Gastrocnemius medialis (tissue), 4 donors: ENCODE results near the gene WHRN. TPM values are rescaled to one million over a fixed set of nuclear protein-coding genes. Genes with fewer than 3 reads are reported as not detected.

Source experiments
- ATAC-seq, 2 donors: fragments of 150-250 bp; one replicate each; pipeline ENCODE4 v1.9.1; 2016
- DNase-seq, 2 donors: peaks; one replicate each; pipeline ENCODE4 v3.0.0-alpha.2; 2019
- H3K27ac ChIP-seq, 4 donors: fragments of 200-600 bp; sonication (generic); 1 replicate in 1 of 4; 2 replicates in 3 of 4; pipeline ENCODE4 v1.5.1; 2016 to 2018; ENCODE audit warnings: mild to moderate bottlenecking in 2 of 4, moderate library complexity in 1 of 4
- H3K27me3 ChIP-seq, 3 donors: fragments of 200-600 bp; sonication (generic) in 2 of 3; 1 replicate in 1 of 3; 2 replicates in 2 of 3; pipeline versions ENCODE4 v1.5.1 to v1.6.0; 2016 to 2019; ENCODE audit warnings: mild to moderate bottlenecking in 1 of 3, moderate library complexity in 1 of 3
- H3K36me3 ChIP-seq, 2 donors: fragments of 200-600 bp; sonication (generic) in 1 of 2; one replicate each; pipeline ENCODE4 v1.5.1; 2017 to 2018
- H3K4me1 ChIP-seq, 2 donors: fragments of 200-600 bp; sonication (generic) in 1 of 2; one replicate each; pipeline ENCODE4 v1.5.1; 2016 to 2017; ENCODE audit warnings: mild to moderate bottlenecking in 2 of 2
- H3K4me3 ChIP-seq, 4 donors: fragments of 200-600 bp; sonication (generic) in 3 of 4; 1 replicate in 1 of 4; 2 replicates in 3 of 4; pipeline ENCODE4 v1.5.1; 2016 to 2019; ENCODE audit warnings: mild to moderate bottlenecking in 2 of 4
- H3K9me3 ChIP-seq, 3 donors: fragments of 200-600 bp; sonication (generic) in 2 of 3; 1 replicate in 1 of 3; 2 replicates in 2 of 3; pipeline ENCODE4 v1.5.1; 2016 to 2019
- CTCF ChIP-seq, 5 experiments: fragments of 450-650 bp in 3 of 5; fragments of 200-600 bp in 2 of 5; sonication (generic) in 2 of 5; IDR thresholded peaks in 4 of 5; conservative IDR thresholded peaks in 1 of 5; 1 replicate in 4 of 5; 2 replicates in 1 of 5; pipeline ENCODE4 v1.5.1; 2016 to 2019; ENCODE audit warnings: antibody characterized with exemption in 5 of 5, mild to moderate bottlenecking in 3 of 5, moderate library complexity in 3 of 5
- POLR2A ChIP-seq, 2 donors: fragments of 450-650 bp; IDR thresholded peaks; one replicate each; pipeline ENCODE4 v1.6.1; 2017; ENCODE audit warnings: antibody characterized with exemption in 2 of 2, mild to moderate bottlenecking in 2 of 2, moderate library complexity in 2 of 2
- in situ Hi-C, 4 donors: fragments of 200-750 bp; cut with MboI; loops; one replicate each; pipeline versions ENCODE4 v1.15.0 to v1.8.0; 2017; ENCODE audit warnings: low sequenced_read_pairs in 4 of 4
- intact Hi-C: fragments of 100-400 bp; cut with DNase I; formaldehyde crosslinking; loops from one replicate; pipeline ENCODE4 v1.15.1; 2023; ENCODE audit warnings: low total_unique reads
- total RNA-seq, 4 donors: library from RNA; depleted of rRNA; stranded (reverse); fragments of >200 nt; gene quantifications; one replicate each; pipeline versions ENCODE4 v1.1.0 to v1.2.3, GENCODE V29; 2016

Gene WHRN
- total RNA-seq, 4 donors from 2014 or later, result 0.16 to 0.18 TPM; not detected in 2

- ATAC-seq (peak in 1 of 2 donors; percentile 71), DNase-seq (peak in 1 of 2 donors; percentile 21)
- intact Hi-C loops (loop anchor here (1.0 to 10.0 kb wide), 2 partner anchors 83 to 166 kb away; no protein-coding TSS in a partner anchor), in situ Hi-C loops (loop anchor here (10.0 to 25.0 kb wide), 2 partner anchors 150 to 167 kb away; partner anchors contain the start of gene TEX53 (in 3 of the 4))
- Histone ChIP-seq H3K27ac (no peak overlapping the region), H3K9me3 (no peaks in the 10 kb centered on the region), H3K27me3 (no peaks in the 10 kb centered on the region), H3K4me3 (no peak overlapping the region), H3K4me1 (no peaks in the 10 kb centered on the region), H3K36me3 (no peaks in the 10 kb centered on the region)
- TF ChIP-seq POLR2A (IDR thresholded peaks at IDR 0.05), result no peak
- TF ChIP-seq CTCF (IDR thresholded peaks at IDR 0.05 in 4 of 5, conservative IDR thresholded peaks at IDR 0.05 in 1 of 5), result peak; percentile 54 to 75 (median 65)
Measured at GRCh38 chr9:114487607-114488300, 17.5 kb downstream of the WHRN start.

- H3K27ac ChIP-seq, result no peak overlapping the region
- in situ Hi-C loops (loop anchor here (10.0 to 25.0 kb wide), 2 partner anchors 151 to 168 kb away; partner anchors contain the start of gene TEX53 (in 3 of the 4)), intact Hi-C loops (loop anchor here (10.0 kb wide), 1 partner anchor 82 kb away; no protein-coding TSS in a partner anchor)
- no peaks in the 10 kb centered on the region for H3K27me3 ChIP-seq
- H3K4me1 ChIP-seq, result no peaks in the 10 kb centered on the region
- no peak for DNase-seq
- H3K36me3 ChIP-seq, result no peaks in the 10 kb centered on the region
- ATAC-seq, result no peak
- no peaks in the 10 kb centered on the region for H3K9me3 ChIP-seq
- no peak overlapping the region for H3K4me3 ChIP-seq
- TF ChIP-seq CTCF (IDR thresholded peaks at IDR 0.05 in 4 of 5, conservative IDR thresholded peaks at IDR 0.05 in 1 of 5), result no peak
- TF ChIP-seq POLR2A (IDR thresholded peaks at IDR 0.05), result no peak
Measured at GRCh38 chr9:114486205-114486963, 18.9 kb downstream of the WHRN start.

GRCh38 chr9:114484854-114485443 is 20.3 kb downstream of the WHRN start:
- Histone ChIP-seq H3K4me1 (no peaks in the 10 kb centered on the region), H3K4me3 (no peak overlapping the region), H3K27me3 (no peaks in the 10 kb centered on the region), H3K27ac (no peak overlapping the region), H3K9me3 (no peaks in the 10 kb centered on the region), H3K36me3 (no peaks in the 10 kb centered on the region)
- no peak for TF ChIP-seq CTCF (IDR thresholded peaks at IDR 0.05 in 4 of 5, conservative IDR thresholded peaks at IDR 0.05 in 1 of 5)
- TF ChIP-seq POLR2A (IDR thresholded peaks at IDR 0.05), result no peak
- intact Hi-C loops, result loop anchor here (10.0 kb wide), 1 partner anchor 80 kb away; no protein-coding TSS in a partner anchor
- DNase-seq, result no peak
- in situ Hi-C loops, result loop anchor here (10.0 to 25.0 kb wide), 2 partner anchors 152 to 170 kb away; partner anchors contain the start of gene TEX53 (in 3 of the 4)
- no peak for ATAC-seq

GRCh38 chr9:114484215-114484853 is 20.9 kb downstream of the WHRN start:
- Histone ChIP-seq H3K27me3 (no peaks in the 10 kb centered on the region), H3K9me3 (no peaks in the 10 kb centered on the region), H3K4me1 (no peaks in the 10 kb centered on the region), H3K36me3 (no peaks in the 10 kb centered on the region), H3K4me3 (no peak overlapping the region), H3K27ac (no peak overlapping the region)
- ATAC-seq, result no peak
- no peak for TF ChIP-seq POLR2A (IDR thresholded peaks at IDR 0.05)
- no peak for TF ChIP-seq CTCF (IDR thresholded peaks at IDR 0.05 in 4 of 5, conservative IDR thresholded peaks at IDR 0.05 in 1 of 5)
- intact Hi-C loops, result loop anchor here (10.0 kb wide), 1 partner anchor 80 kb away; no protein-coding TSS in a partner anchor
- no peak for DNase-seq
- in situ Hi-C loops, result loop anchor here (10.0 to 25.0 kb wide), 2 partner anchors 153 to 170 kb away; partner anchors contain the start of gene TEX53 (in 3 of the 4)
